Sigmoid colon (tissue), 4 donors: Measurements from ENCODE around the gene KCNIP1.

ENCODE experiments used
- CTCF ChIP-seq, 4 experiments: fragments of 450-650 bp in 3 of 4; fragments of 200-600 bp in 1 of 4; IDR thresholded peaks; one replicate each; pipeline ENCODE4 v1.5.1; 2016 to 2019; ENCODE audit warnings: antibody characterized with exemption in 4 of 4, mild to moderate bottlenecking in 3 of 4, moderate library complexity in 2 of 4
- POLR2A ChIP-seq, 2 donors: fragments of 450-650 bp; IDR thresholded peaks; one replicate each; pipeline ENCODE4 v1.6.1; 2016; ENCODE audit warnings: antibody characterized with exemption in 2 of 2, mild to moderate bottlenecking in 2 of 2, moderate library complexity in 2 of 2
- POLR2AphosphoS5 ChIP-seq, 4 donors: sonication (generic); formaldehyde crosslinking; IDR thresholded peaks; one replicate each; pipeline ENCODE4 v1.6.1; 2017; ENCODE audit warnings: antibody characterized with exemption in 4 of 4

GRCh38 chr5:170783498-170784247 is 279.9 kb downstream of the KCNIP1 start, which contains the start of gene GABRP:
- TF ChIP-seq CTCF (IDR thresholded peaks at IDR 0.05) (no peak), POLR2A (IDR thresholded peaks at IDR 0.05) (no peak), POLR2AphosphoS5 (IDR thresholded peaks at IDR 0.05) (no peak)
